ENCODE measurements around the gene SNAPC4. TPM values are rescaled to one million over a fixed set of nuclear protein-coding genes. Genes with fewer than 3 reads are reported as not detected.

The SNAPC4 gene
- polyA plus RNA-seq, 2 of the 4 experiments (the other 2 are of a cell fraction): 2.7 to 10.3 TPM

GRCh38 chr9:136358888-136359287 is 41.1 kb downstream of the SNAPC4 start (continued):
- TF ChIP-seq REST (IDR thresholded peaks at IDR 0.05): no peak
- TF ChIP-seq JUN (IDR thresholded peaks at IDR 0.05): no peak
- TF ChIP-seq NPAS2 (CRISPR knock-in tag; IDR thresholded peaks at IDR 0.05; ENCODE audit: borderline replicate concordance): no peak
- TF ChIP-seq GATA3 (IDR thresholded peaks at IDR 0.05; ENCODE audit: borderline replicate concordance): no peak
- no peak for TF ChIP-seq BHLHE40 (IDR thresholded peaks at IDR 0.05; ENCODE audit: low read depth, low read length)
- no peak for TF ChIP-seq HOXA7 (CRISPR knock-in tag; IDR thresholded peaks at IDR 0.05)
- no peak for TF ChIP-seq TFCP2L1 (CRISPR knock-in tag; IDR thresholded peaks at IDR 0.05)
- no peak for TF ChIP-seq ZSCAN20 (CRISPR knock-in tag; IDR thresholded peaks at IDR 0.05)
- TF ChIP-seq ZNF302 (CRISPR knock-in tag; IDR thresholded peaks at IDR 0.05): no peak
- TF ChIP-seq CHD2 (IDR thresholded peaks at IDR 0.05; ENCODE audit: low read length, partially characterized antibody): no peak
- no peak for TF ChIP-seq HDAC2 (IDR thresholded peaks at IDR 0.05)

- ATAC-seq: no peak
- H3K4me3 ChIP-seq: no peak overlapping the region
- FAIRE-seq: no peak
- ChIA-PET CTCF (interaction anchor here (1.2 kb wide), 1 partner anchor 12 kb away, joined by 5 read pairs; no protein-coding TSS in a partner anchor), POLR2A (no interaction called here)
- H3K4me1 ChIP-seq: peaks cover 34% of the 10 kb centered on the region
- 95% methylated on average over 20 of the region's 29 CpGs for WGBS (ENCODE audit: missing lambda C conversion rate)
- TF ChIP-seq ATOH8 (CRISPR knock-in tag; IDR thresholded peaks at IDR 0.05; ENCODE audit: low read depth): no peak
- no peak for TF ChIP-seq ZSCAN20 (CRISPR knock-in tag; IDR thresholded peaks at IDR 0.05)
- no peak for TF ChIP-seq CTCF (IDR thresholded peaks at IDR 0.05)
- TF ChIP-seq PHF8 (IDR thresholded peaks at IDR 0.05; ENCODE audit: borderline replicate concordance, low read depth): no peak
- no peak overlapping the region for H3K4me2 ChIP-seq
- no peak for DNase-seq (ENCODE audit: low read depth in 1 of 2, low spot score in 1 of 2)
- H3K27ac ChIP-seq: no peak overlapping the region
- no peaks in the 10 kb centered on the region for H3K9me3 ChIP-seq
Measured at GRCh38 chr9:136358016-136358415, 42.0 kb downstream of the SNAPC4 start.

- ATAC-seq: no peak
- Histone ChIP-seq H3K4me3 (no peak overlapping the region), H3K4me1 (peaks cover 27% of the 10 kb centered on the region), H3K9me3 (no peaks in the 10 kb centered on the region), H3K27ac (no peak overlapping the region), H3K4me2 (no peak overlapping the region)
- POLR2A ChIA-PET: no interaction called here
- CTCF ChIA-PET: interaction anchor here (1.0 to 3.2 kb wide), 3 partner anchors 12 to 31 kb away, joined by 3 to 12 read pairs (median 5); no protein-coding TSS in a partner anchor
- DNase-seq (ENCODE audit: low read depth in 1 of 2, low spot score in 1 of 2): no peak
- no peak for TF ChIP-seq HDAC2 (IDR thresholded peaks at IDR 0.05)
- TF ChIP-seq NPAS2 (CRISPR knock-in tag; IDR thresholded peaks at IDR 0.05; ENCODE audit: borderline replicate concordance): no peak
- TF ChIP-seq FOSB (CRISPR knock-in tag; IDR thresholded peaks at IDR 0.05): no peak
- TF ChIP-seq CHD2 (IDR thresholded peaks at IDR 0.05; ENCODE audit: low read length, partially characterized antibody): no peak
- TF ChIP-seq JUNB (IDR thresholded peaks at IDR 0.05): no peak
- no peak for TF ChIP-seq HMGXB4 (CRISPR knock-in tag; IDR thresholded peaks at IDR 0.05; ENCODE audit: borderline replicate concordance)
- 93% methylated on average over 18 of the region's 22 CpGs for WGBS (ENCODE audit: missing lambda C conversion rate)
- FAIRE-seq: no peak
Measured at GRCh38 chr9:136357202-136357725, 42.7 kb downstream of the SNAPC4 start.

All from A549 (cell line).